PC-3 (cell line): ENCODE results near the gene BCL2L11. TPM values are rescaled to one million over a fixed set of nuclear protein-coding genes. Genes with fewer than 3 reads are reported as not detected.

Experiments used
- ATAC-seq: fragments of 200-7000 bp; cut with Tn5 transposase; 2 replicates; pipeline ENCODE4 v1.9.1; 2020; ENCODE audit warnings: mild to moderate bottlenecking, moderate library complexity
- BruUV-seq: library from RNA; stranded (reverse); fragments of 400-500 nt; replicated peaks from 2 replicates; lab custom pipeline; 2021; lab: Mats Ljungman, UMichigan
- CTCF ChIA-PET: fragments of 300-600 bp; sonication (Branson Sonifier 250); formaldehyde crosslinking; loops from one replicate; lab custom pipeline; 2022; ENCODE audit warnings: antibody characterized with exemption; lab: Charles Lee
- POLR2A ChIA-PET: fragments of 300-600 bp; sonication (Branson Sonifier 250); formaldehyde crosslinking; loops from one replicate; lab custom pipeline; 2022; ENCODE audit warnings: antibody characterized with exemption; ENCODE audit not compliant: unreplicated experiment; lab: Charles Lee
- DNase-seq: peaks from one replicate; pipeline ENCODE4 v3.0.0-alpha.2; 2015
- H2AFZ ChIP-seq: fragments of 300-600 bp; sonication (generic); 2 replicates; pipeline ENCODE4 v1.6.0; 2016; ENCODE audit warnings: antibody characterized with exemption, low read length
- H3F3A ChIP-seq: fragments of 300-600 bp; sonication (generic); one replicate; pipeline ENCODE4 v1.6.0; 2017; ENCODE audit warnings: antibody characterized with exemption, low read length, control low read depth, mild to moderate bottlenecking; ENCODE audit not compliant: unreplicated experiment
- H3K27ac ChIP-seq: fragments of 300-600 bp; sonication (generic); 2 replicates; pipeline ENCODE4 v1.5.1; 2016; ENCODE audit warnings: mild to moderate bottlenecking, low read length
- H3K27me3 ChIP-seq: fragments of 300-600 bp; sonication (generic); 2 replicates; pipeline ENCODE4 v1.6.1; 2016; ENCODE audit warnings: low read length, mixed read lengths
- H3K36me3 ChIP-seq: fragments of 300-600 bp; sonication (generic); 2 replicates; pipeline ENCODE4 v1.6.1; 2016; ENCODE audit warnings: low read depth, mixed run types, low read length, mixed read lengths
- H3K4me1 ChIP-seq: fragments of 300-600 bp; sonication (generic); 2 replicates; pipeline ENCODE4 v1.5.1; 2016; ENCODE audit warnings: low read length; ENCODE audit not compliant: insufficient read depth
- H3K4me2 ChIP-seq: fragments of 300-600 bp; sonication (generic); 2 replicates; pipeline ENCODE4 v1.6.0; 2016; ENCODE audit warnings: low read length
- H3K4me3 ChIP-seq: fragments of 300-600 bp; sonication (generic); 2 replicates; pipeline ENCODE4 v1.5.1; 2016; ENCODE audit warnings: mild to moderate bottlenecking, low read length, mixed read lengths
- H3K79me2 ChIP-seq: fragments of 300-600 bp; sonication (generic); 2 replicates; pipeline ENCODE4 v1.6.1; 2017; ENCODE audit warnings: low read length, mixed read lengths
- H3K9ac ChIP-seq: fragments of 300-600 bp; sonication (generic); 2 replicates; pipeline ENCODE4 v1.6.0; 2016; ENCODE audit warnings: mild to moderate bottlenecking, low read length
- H3K9me2 ChIP-seq: fragments of 300-600 bp; sonication (generic); replicated peaks from 2 replicates; pipeline ENCODE4 v1.6.1; 2016; ENCODE audit warnings: mixed run types, low read length, mixed read lengths
- H3K9me3 ChIP-seq: fragments of 300-600 bp; sonication (generic); 2 replicates; pipeline ENCODE4 v1.6.1; 2016; ENCODE audit warnings: low read length, mixed read lengths
- H4K20me1 ChIP-seq: fragments of 300-600 bp; sonication (generic); 2 replicates; pipeline ENCODE4 v1.6.1; 2016; ENCODE audit warnings: low read length, mixed read lengths
- EZH2 ChIP-seq: fragments of 300-600 bp; sonication (generic); IDR thresholded peaks from one replicate; pipeline ENCODE4 v1.6.1; 2017; ENCODE audit warnings: antibody characterized with exemption, mild to moderate bottlenecking, low read length; ENCODE audit not compliant: unreplicated experiment
- EZH2phosphoT487 ChIP-seq: fragments of 300-600 bp; sonication (generic); IDR thresholded peaks from 2 replicates; pipeline ENCODE4 v1.6.1; 2018; ENCODE audit warnings: mild to moderate bottlenecking, antibody characterized with exemption, low read length, borderline replicate concordance
- intact Hi-C: fragments of 100-400 bp; cut with micrococcal nuclease; formaldehyde crosslinking; loops from 2 replicates; pipeline ENCODE4 v1.9.0; 2023
- total RNA-seq: library from RNA; depleted of rRNA; stranded (reverse); fragments of >200 nt; gene quantifications from 2 replicates; pipeline ENCODE4 v1.2.3, GENCODE V29; 2014
- TF ChIP-seq, protein P1 (sequence below): fragments of 300-600 bp; sonication (generic); conservative IDR thresholded peaks from 2 replicates; pipeline ENCODE4 v1.5.1; 2017; ENCODE audit warnings: antibody characterized with exemption, low read depth, mild to moderate bottlenecking, low read length

Gene BCL2L11
- total RNA-seq, 1 experiment from 2014 or later, result 11.3 TPM

DNA sequence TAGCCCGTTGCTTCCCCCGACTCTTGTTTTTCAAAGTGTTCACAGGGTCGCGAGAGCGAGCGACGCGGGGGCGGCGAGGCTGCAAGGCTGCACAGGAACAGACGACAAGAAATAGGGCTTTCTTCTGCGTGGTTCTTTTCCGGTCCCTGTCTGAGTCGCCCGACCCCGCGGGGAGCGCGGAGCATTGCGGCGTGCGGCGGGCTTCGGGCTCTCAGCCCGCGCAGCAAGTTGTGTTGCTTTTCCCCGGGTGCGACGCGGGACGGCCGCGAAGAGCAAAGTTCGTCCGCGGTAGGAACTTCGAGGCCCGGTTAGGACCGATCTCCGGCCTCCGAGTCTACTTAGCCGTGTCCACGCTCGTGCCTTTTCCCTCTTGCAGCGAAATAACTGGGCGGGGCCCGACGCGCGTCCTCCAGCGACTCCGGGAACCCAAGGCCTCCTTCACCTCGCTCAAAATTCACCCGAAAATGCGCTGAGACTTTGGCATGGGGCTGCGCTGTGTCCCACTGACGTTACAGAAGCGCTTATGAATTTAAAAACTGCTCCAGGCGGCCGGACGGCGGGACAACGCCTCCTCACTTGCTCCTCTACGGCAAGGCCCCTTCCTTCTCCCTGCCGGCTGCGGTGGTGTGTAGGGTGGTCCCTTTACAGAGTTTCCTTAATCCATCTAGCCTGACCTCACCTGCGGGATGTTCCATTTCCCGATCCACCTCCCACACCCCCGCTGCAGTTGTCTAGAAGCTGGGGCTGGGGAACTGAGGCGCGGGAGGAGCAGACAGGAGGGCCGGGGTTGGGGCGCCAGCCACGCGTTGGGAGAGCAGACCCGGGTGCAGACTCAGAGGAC is 1.5 kb upstream of the BCL2L11 start:
- no peaks in the 10 kb centered on the region for H3K27me3 ChIP-seq
- ChIA-PET POLR2A (no interaction called here), CTCF (no interaction called here)
- peaks cover 16% of the 10 kb centered on the region for H3K4me1 ChIP-seq
- H3K79me2 ChIP-seq, result peaks cover 31% of the 10 kb centered on the region
- no peak overlapping the region for H3K4me2 ChIP-seq
- DNase-seq (no peak), ATAC-seq (no peak)
- no peak overlapping the region for H3K9ac ChIP-seq
- no peaks in the 10 kb centered on the region for H3K9me2 ChIP-seq
- no peaks in the 10 kb centered on the region for H3F3A ChIP-seq
- no TSS peak for BruUV-seq
- H3K27ac ChIP-seq, result no peak overlapping the region
- no peak overlapping the region for H3K4me3 ChIP-seq
- intact Hi-C loops, result no loop called here
- H3K36me3 ChIP-seq, result peaks cover 4% of the 10 kb centered on the region; the same call in 1 of the 2 replicates
- no peak overlapping the region for H2AFZ ChIP-seq
- TF ChIP-seq, protein P1, sequence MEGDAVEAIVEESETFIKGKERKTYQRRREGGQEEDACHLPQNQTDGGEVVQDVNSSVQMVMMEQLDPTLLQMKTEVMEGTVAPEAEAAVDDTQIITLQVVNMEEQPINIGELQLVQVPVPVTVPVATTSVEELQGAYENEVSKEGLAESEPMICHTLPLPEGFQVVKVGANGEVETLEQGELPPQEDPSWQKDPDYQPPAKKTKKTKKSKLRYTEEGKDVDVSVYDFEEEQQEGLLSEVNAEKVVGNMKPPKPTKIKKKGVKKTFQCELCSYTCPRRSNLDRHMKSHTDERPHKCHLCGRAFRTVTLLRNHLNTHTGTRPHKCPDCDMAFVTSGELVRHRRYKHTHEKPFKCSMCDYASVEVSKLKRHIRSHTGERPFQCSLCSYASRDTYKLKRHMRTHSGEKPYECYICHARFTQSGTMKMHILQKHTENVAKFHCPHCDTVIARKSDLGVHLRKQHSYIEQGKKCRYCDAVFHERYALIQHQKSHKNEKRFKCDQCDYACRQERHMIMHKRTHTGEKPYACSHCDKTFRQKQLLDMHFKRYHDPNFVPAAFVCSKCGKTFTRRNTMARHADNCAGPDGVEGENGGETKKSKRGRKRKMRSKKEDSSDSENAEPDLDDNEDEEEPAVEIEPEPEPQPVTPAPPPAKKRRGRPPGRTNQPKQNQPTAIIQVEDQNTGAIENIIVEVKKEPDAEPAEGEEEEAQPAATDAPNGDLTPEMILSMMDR, result no peak
- TF ChIP-seq EZH2phosphoT487, result no peak
- TF ChIP-seq EZH2, result no peak
- H3K9me3 ChIP-seq, result no peaks in the 10 kb centered on the region
- peaks cover 20% of the 10 kb centered on the region for H4K20me1 ChIP-seq

DNA sequence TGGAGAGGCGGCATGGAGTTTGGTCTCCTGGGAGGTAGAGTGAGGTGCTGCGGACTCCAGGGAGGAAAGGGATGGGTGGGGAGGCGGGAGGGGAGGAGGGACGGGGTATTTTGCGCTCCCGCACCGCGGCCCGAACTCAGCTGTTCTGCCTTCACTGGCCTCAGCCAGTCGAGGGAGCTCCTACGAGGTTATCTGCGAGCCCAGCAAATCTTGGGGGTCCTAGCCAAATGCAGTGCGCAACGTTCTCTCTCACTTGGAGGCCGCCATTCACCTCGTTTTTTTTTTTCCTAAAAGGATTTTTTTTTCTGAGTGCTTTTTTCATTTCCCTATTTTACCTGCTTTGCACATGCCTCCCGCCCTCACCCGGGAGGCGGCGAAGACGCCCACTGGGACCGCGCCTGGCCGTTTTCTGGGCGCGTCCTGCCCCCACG is 877 bp upstream of the BCL2L11 start:
- no peaks in the 10 kb centered on the region for H3K9me2 ChIP-seq
- peak overlapping the region; percentile 91 for H3K4me3 ChIP-seq
- ChIA-PET CTCF (no interaction called here), POLR2A (interaction anchor here (1.2 kb wide), 1 partner anchor 49 kb away, joined by 14 read pairs; no protein-coding TSS in a partner anchor)
- peak overlapping the region; percentile 78 for H3K9ac ChIP-seq
- BruUV-seq, result TSS peak; percentile 18
- H3K9me3 ChIP-seq, result no peaks in the 10 kb centered on the region
- intact Hi-C loops, result loop anchor here (2.0 to 10.0 kb wide), 4 partner anchors 47 to 579 kb away; no protein-coding TSS in a partner anchor
- H3K4me2 ChIP-seq, result peak overlapping the region; percentile 86
- peak overlapping the region; percentile 82 for H2AFZ ChIP-seq
- H4K20me1 ChIP-seq, result peaks cover 20% of the 10 kb centered on the region
- no peak for DNase-seq
- H3K27ac ChIP-seq, result peak overlapping the region; percentile 60
- peaks cover 9% of the 10 kb centered on the region for H3K36me3 ChIP-seq
- peaks cover 16% of the 10 kb centered on the region for H3K4me1 ChIP-seq
- TF ChIP-seq, protein P1, result no peak
- TF ChIP-seq EZH2 (no peak), EZH2phosphoT487 (no peak)
- H3F3A ChIP-seq, result no peaks in the 10 kb centered on the region
- ATAC-seq, result no peak
- H3K79me2 ChIP-seq, result peaks cover 38% of the 10 kb centered on the region
- no peaks in the 10 kb centered on the region for H3K27me3 ChIP-seq
